Head of caudate nucleus (tissue), 42 donors: ENCODE results near the gene ZNF232.
"Not testable (repeated sequence)": the region's sequence is repeated elsewhere in the genome, so short reads cannot be mapped to it uniquely, and the experiment has no call there.

Source experiments
- DNase-seq, 42 donors: peaks; one replicate each; pipeline versions ENCODE4 v3.0.0 to v3.0.0-alpha.2; 2020 to 2021; ENCODE audit warnings: mixed read lengths in 7 of 42
- intact Hi-C: fragments of 100-400 bp; cut with DNase I; formaldehyde crosslinking; loops from one replicate; pipeline ENCODE4 v1.15.0; 2022

The ZNF232 gene

DNA sequence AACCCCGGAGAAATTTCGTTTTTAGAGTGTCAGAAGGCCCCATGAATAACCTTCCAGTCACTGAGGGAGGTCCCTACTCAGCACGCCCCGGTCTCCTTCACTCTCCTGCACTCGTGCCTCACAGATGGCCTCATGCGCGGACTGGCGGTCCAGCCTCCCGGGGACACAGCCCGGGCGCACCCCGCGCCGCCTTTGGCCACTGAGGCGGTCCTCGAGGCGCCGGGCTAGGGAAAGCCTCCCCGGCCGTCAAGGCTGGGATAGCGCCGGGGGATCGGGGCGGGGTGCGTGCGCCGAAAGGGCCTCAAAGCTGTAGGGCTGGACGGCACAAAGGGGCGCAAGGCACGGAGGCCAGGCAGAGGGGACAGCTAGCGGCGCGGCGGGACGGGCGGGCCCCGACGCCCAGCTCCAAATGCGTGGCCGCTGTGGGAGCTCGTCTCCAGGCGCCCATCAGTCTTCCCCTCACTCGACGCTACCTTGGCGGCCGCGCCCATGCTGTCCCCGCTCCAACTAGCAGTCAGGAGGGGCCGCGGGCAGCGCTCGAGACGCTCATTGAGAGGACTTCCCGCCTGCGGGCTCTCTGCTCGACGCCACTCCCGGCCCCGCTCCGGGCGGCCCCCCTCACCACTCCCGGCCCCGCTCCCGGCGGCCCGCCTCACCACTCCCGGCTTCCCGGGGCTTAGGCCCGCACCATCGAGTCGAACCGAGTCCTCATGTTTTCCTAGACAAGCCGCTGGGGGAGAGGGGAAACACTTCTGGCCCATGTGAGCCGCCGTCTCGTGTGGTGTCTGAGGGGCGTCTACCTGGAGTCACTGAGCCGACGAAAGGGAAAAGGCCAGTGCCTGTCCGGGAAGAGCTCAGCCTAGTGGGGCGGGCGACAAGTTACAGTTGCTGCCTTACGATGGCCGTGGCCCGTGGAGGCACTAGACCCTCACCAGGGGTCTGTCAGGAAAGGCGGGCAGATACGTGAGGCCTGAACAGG lies 4.3 kb upstream of the ZNF232 start, which contains the start of gene USP6:
Gene USP6 (plus strand): TSS at position 360 of the 979 bp plus-strand sequence. CDS start 14,336 bp downstream, outside the sequence.
- intact Hi-C loops: no loop called here
- DNase-seq: peak in 15 of 42 donors; percentile 13 to 72 (median 35)

GRCh38 chr17:5110816-5111215 lies 862 bp downstream of the ZNF232 start:
- DNase-seq: no peak
- intact Hi-C loops: loop anchor here (5.0 kb wide), 1 partner anchor 34 kb away; the partner anchor contains the start of gene ZFP3

- no peak for DNase-seq
- intact Hi-C loops: no loop called here
These were observed 10.8 kb downstream of the ZNF232 start for GRCh38 chr17:5100832-5101231.

DNA sequence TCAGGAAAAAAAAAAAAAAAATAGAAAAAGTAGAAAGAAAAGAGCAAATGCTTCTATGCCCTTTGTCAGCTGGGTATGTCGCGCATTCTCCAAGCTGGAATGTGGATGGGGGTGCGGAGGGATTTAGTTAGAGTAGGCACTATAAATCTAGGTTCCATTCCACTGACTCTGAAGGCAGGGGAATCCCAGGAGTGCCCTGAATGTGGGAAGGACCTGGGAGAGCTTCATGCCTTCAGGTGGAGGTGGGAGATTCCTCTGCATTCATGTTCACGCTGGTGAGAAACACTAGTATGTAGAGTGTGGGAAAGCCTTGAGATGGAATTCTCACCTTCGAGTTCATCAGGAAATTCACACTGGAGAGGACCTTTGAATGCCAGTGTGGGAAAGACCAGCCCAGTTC lies 12.4 kb downstream of the ZNF232 start:
- DNase-seq: no peak
- intact Hi-C loops: no loop called here

GRCh38 chr17:5097101-5097834 lies 14.4 kb downstream of the ZNF232 start:
- intact Hi-C loops: no loop called here
- DNase-seq: peak in 40 of 42 donors; percentile 15 to 67 (median 44)

- intact Hi-C loops: no loop called here
- DNase-seq: no peak
These were observed 15.0 kb downstream of the ZNF232 start for GRCh38 chr17:5096731-5097100.

DNA sequence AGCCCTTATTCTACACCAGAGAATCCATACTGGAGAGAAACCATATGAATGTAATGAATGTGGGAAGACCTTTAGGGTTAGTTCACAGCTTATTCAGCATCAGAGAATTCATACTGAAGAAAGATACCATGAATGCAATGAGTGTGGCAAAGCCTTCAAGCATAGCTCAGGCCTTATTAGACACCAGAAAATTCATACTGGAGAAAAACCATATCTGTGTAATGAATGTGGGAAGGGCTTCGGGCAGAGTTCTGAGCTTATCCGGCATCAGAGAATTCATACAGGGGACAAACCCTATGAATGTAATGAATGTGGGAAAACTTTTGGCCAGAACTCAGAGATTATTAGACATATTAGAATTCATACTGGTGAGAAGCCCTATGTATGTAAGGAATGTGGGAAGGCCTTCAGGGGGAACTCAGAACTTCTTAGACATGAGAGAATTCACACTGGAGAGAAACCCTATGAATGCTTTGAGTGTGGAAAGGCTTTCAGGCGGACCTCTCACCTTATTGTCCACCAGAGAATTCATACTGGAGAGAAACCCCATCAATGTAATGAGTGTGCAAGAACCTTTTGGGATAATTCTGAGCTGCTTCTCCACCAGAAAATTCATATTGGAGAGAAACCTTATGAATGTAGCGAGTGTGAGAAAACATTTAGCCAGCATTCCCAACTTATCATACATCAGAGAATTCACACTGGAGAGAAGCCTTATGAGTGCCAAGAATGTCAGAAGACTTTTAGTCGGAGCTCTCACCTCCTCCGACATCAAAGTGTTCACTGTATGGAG lies 19.3 kb downstream of the ZNF232 start:
- intact Hi-C loops: no loop called here
- no peak for DNase-seq

DNA sequence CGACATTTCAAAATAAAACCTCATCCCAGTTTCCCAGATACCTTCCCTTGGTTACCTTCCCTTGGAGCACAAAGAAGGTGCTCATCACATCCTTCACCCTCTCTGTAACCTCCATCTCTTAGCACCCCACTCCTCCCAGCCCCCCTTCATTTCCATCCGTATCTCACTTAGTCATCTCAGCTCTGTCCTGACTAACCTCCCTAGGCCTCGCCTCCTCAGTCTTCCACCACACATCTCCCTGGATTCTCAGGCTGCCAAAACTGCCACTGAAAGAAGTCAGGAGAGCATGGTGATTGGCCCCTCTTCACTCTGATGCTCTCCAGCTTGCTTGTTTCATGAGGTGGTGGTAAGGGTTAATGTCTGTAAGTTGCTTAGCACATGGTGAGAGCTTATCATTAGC lies 31.1 kb downstream of the ZNF232 start:
- intact Hi-C loops: no loop called here
- peak in 21 of 42 donors; percentile 2 to 59 (median 31) for DNase-seq

DNA sequence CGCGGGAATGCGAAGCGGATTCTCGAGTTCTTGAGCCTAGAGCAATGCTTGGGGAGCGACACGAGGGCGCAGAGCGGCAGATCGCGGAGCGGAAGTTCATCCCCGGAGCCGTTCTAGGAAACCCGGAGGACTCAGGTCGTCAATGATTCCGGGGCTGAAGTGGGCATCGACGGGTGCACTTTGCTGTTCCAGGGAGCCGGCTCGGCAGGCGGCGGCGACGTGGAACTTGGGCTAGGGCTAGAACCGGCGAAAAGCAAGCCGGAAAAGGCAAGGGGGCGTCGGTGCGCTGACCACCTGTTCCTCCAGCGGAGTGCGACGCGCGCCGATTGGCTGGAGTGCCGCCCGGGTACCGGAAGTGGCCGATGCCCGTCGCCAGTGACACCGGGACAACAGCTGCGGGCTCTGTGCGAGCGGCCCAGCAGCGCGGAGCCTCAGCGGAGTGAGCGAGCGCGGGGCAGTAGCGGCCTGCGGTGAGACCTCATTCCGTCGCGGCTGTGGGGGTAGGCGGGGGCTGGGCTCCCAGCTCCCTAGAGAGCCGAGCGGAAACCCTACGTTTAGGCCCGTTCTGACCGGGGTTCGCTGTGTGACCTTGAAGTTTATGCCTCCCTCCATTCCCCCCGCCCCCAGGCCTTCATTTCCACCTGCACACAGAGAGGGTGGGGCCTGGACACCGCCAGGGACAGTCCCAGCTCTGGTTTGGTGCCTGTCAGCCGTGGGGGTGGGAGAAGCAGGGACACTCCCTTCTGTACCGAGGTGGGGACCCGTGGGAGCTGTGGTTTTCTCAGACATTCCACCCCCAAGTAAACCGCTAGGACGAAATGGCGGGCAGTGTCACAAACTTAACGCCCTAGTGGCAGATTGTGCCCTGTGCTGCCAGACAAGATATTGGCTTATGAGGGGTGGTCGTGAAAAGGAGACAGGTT lies 33.3 kb downstream of the ZNF232 start, which contains the start of gene ZFP3:
Gene ZFP3 (plus strand): TSS at position 362 of the 923 bp plus-strand sequence. CDS start 13,038 bp downstream, outside the sequence.
- DNase-seq: peak; percentile 72 to 94 (median 88)
- intact Hi-C loops: loop anchor here (5.0 to 10.0 kb wide), 3 partner anchors 34 to 141 kb away; partner anchors contain the start of genes ZNF232 and ZNF594

- intact Hi-C loops: loop anchor here (5.0 to 10.0 kb wide), 3 partner anchors 35 to 140 kb away; partner anchors contain the start of genes ZNF232 and ZNF594
- no peak for DNase-seq
These were observed 33.9 kb downstream of the ZNF232 start for GRCh38 chr17:5077781-5078105.

- DNase-seq: not testable (repeated sequence)
- intact Hi-C loops: loop anchor here (5.0 to 10.0 kb wide), 3 partner anchors 35 to 140 kb away; partner anchors contain the start of genes ZNF232 and ZNF594
These were observed 34.4 kb downstream of the ZNF232 start for GRCh38 chr17:5077275-5077674.

GRCh38 chr17:5075472-5075871 lies 36.2 kb downstream of the ZNF232 start:
- DNase-seq: not testable (repeated sequence)
- intact Hi-C loops: loop anchor here (5.0 to 10.0 kb wide), 3 partner anchors 37 to 138 kb away; partner anchors contain the start of genes ZNF232 and ZNF594

GRCh38 chr17:5069724-5070123 lies 42.0 kb downstream of the ZNF232 start:
- intact Hi-C loops: loop anchor here (10.0 kb wide), 3 partner anchors 85 to 165 kb away; partner anchors contain the start of genes CAMTA2, CHRNE and ZNF594
- no peak for DNase-seq

DNA sequence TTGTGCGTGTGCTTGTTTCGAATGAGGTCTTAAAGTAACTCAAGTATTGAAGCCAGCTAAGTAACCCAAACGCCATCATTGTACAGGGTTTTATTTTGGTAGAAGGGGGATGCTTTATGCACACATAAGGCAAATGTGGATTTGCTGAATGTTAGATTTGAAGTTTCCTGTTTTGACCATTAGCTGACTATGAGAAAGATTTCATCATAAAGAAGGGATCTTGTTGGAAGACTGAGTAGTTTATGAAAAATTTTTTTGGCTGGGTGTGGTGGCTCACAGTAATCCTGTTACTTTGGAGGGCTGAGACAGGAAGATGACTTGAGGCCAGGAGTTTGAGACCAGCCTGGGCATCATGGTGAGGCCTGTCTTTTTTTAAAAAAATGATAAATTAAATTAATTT lies 43.4 kb downstream of the ZNF232 start:
- intact Hi-C loops: loop anchor here (10.0 kb wide), 2 partner anchors 83 to 163 kb away; partner anchors contain the start of genes CAMTA2 and CHRNE

GRCh38 chr17:5065227-5065744 lies 46.4 kb downstream of the ZNF232 start:
- no peak for DNase-seq
- intact Hi-C loops: loop anchor here (10.0 kb wide), 2 partner anchors 80 to 160 kb away; partner anchors contain the start of genes CAMTA2 and CHRNE

More for the DNA sequence above, 43.4 kb downstream of the ZNF232 start:
- no peak for DNase-seq
